Stimulated activated effector memory CD8-positive, alpha-beta T cell treated with anti-CD3 and anti-CD28 coated beads, Interleukin-12 subunit alpha, Interleukin-12 subunit beta, amount 100 ng/mL, for 72 hours (primary cell): ENCODE measurements around the gene LCT.

Source experiments
- ATAC-seq: fragments of 150-1000 bp; cut with Tn5 transposase; 2 replicates; pipeline ENCODE4 v1.10.0; 2021
- DNase-seq, 2 donors: peaks; one replicate each; pipeline ENCODE4 v3.0.0; 2021 to 2022; ENCODE audit warnings: low spot score in 2 of 2
- H3K27ac Mint-ChIP-seq: one replicate; pipeline ENCODE4 v1.8.0; 2022; ENCODE audit warnings: mild to moderate bottlenecking, mixed read lengths
- H3K36me3 Mint-ChIP-seq: one replicate; pipeline ENCODE4 v1.8.0; 2022; ENCODE audit warnings: mild to moderate bottlenecking, mixed read lengths
- H3K4me1 Mint-ChIP-seq: one replicate; pipeline ENCODE4 v1.8.0; 2022; ENCODE audit warnings: mixed read lengths
- H3K4me3 Mint-ChIP-seq: one replicate; pipeline ENCODE4 v1.8.0; 2022; ENCODE audit warnings: mild to moderate bottlenecking, mixed read lengths
- H3K9me3 Mint-ChIP-seq: one replicate; pipeline ENCODE4 v1.8.0; 2022; ENCODE audit warnings: mixed read lengths

The LCT gene

GRCh38 chr2:135745545-135745944, 91.4 kb downstream of the LCT start:
- ATAC-seq (no peak), DNase-seq (no peak)
- Mint-ChIP-seq H3K36me3 (peaks cover 80% of the 10 kb centered on the region), H3K4me1 (peaks cover 29% of the 10 kb centered on the region), H3K9me3 (no peaks in the 10 kb centered on the region), H3K27ac (no peak overlapping the region), H3K4me3 (peak overlapping the region; percentile 89)

- peaks cover 73% of the 10 kb centered on the region for H3K36me3 Mint-ChIP-seq
- DNase-seq = no peak
- peaks cover 29% of the 10 kb centered on the region for H3K4me1 Mint-ChIP-seq
- peak overlapping the region; percentile 89 for H3K4me3 Mint-ChIP-seq
- no peaks in the 10 kb centered on the region for H3K9me3 Mint-ChIP-seq
- no peak for ATAC-seq
- H3K27ac Mint-ChIP-seq = peak overlapping the region; percentile 23
Measured at GRCh38 chr2:135744760-135745314, 92.1 kb downstream of the LCT start.

GRCh38 chr2:135743860-135744259, 93.1 kb downstream of the LCT start:
- no peaks in the 10 kb centered on the region for H3K9me3 Mint-ChIP-seq
- DNase-seq (no peak), ATAC-seq (no peak)
- H3K4me1 Mint-ChIP-seq = peaks cover 29% of the 10 kb centered on the region
- H3K36me3 Mint-ChIP-seq = peaks cover 63% of the 10 kb centered on the region
- H3K4me3 Mint-ChIP-seq = peak overlapping the region; percentile 89
- peak overlapping the region; percentile 23 for H3K27ac Mint-ChIP-seq

- Mint-ChIP-seq H3K4me3 (peak overlapping the region; percentile 89), H3K36me3 (peaks cover 48% of the 10 kb centered on the region), H3K27ac (peak overlapping the region; percentile 98), H3K9me3 (no peaks in the 10 kb centered on the region), H3K4me1 (peaks cover 29% of the 10 kb centered on the region)
- DNase-seq = peak in 1 of 2 donors; percentile 48
- peak; percentile 23 for ATAC-seq
Measured at GRCh38 chr2:135742325-135742757, 94.6 kb downstream of the LCT start.

GRCh38 chr2:135741395-135742324, 95.3 kb downstream of the LCT start, which contains the start of gene UBXN4:
Gene UBXN4 (plus strand): TSS chr2:135741855. CDS start chr2:135741930, 75 bp downstream.
- Mint-ChIP-seq H3K4me1 (peaks cover 24% of the 10 kb centered on the region), H3K9me3 (no peaks in the 10 kb centered on the region), H3K36me3 (peaks cover 41% of the 10 kb centered on the region), H3K27ac (peak within 1 kb of the TSS; percentile 98), H3K4me3 (peak within 1 kb of the TSS; percentile 89)
- peak; percentile 75 to 93 for DNase-seq
- ATAC-seq = peak; percentile 96

- H3K36me3 Mint-ChIP-seq = peaks cover 35% of the 10 kb centered on the region
- peak overlapping the region; percentile 98 for H3K27ac Mint-ChIP-seq
- ATAC-seq (no peak), DNase-seq (no peak)
- peak overlapping the region; percentile 89 for H3K4me3 Mint-ChIP-seq
- H3K4me1 Mint-ChIP-seq = peaks cover 17% of the 10 kb centered on the region
- no peaks in the 10 kb centered on the region for H3K9me3 Mint-ChIP-seq
Measured at GRCh38 chr2:135741043-135741394, 96.0 kb downstream of the LCT start.

GRCh38 chr2:135740206-135740605, 96.8 kb downstream of the LCT start:
- ATAC-seq = no peak
- DNase-seq = no peak
- Mint-ChIP-seq H3K4me1 (peaks cover 14% of the 10 kb centered on the region), H3K9me3 (no peaks in the 10 kb centered on the region), H3K27ac (no peak overlapping the region), H3K36me3 (peaks cover 27% of the 10 kb centered on the region), H3K4me3 (no peak overlapping the region)
